A673 (cell line): ENCODE data around the gene RTN4RL1. TPM values are rescaled to one million over a fixed set of nuclear protein-coding genes. Genes with fewer than 3 reads are reported as not detected.

Experiments
- BruUV-seq: library from RNA; stranded (reverse); fragments of 400-500 nt; replicated peaks from 2 replicates; lab custom pipeline; 2021; lab: Mats Ljungman, UMichigan
- CTCF ChIA-PET: fragments of 300-600 bp; sonication (Branson Sonifier 250); formaldehyde crosslinking; loops from one replicate; lab custom pipeline; 2022; ENCODE audit warnings: antibody characterized with exemption; lab: Charles Lee
- POLR2A ChIA-PET: fragments of 300-600 bp; sonication (Branson Sonifier 250); formaldehyde crosslinking; loops from one replicate; lab custom pipeline; 2022; ENCODE audit warnings: antibody characterized with exemption; ENCODE audit not compliant: low non-redundant PET; lab: Charles Lee
- DNase-seq: peaks from one replicate; pipeline ENCODE4 v3.0.0-alpha.2; 2015; ENCODE audit warnings: low spot score
- H3K27ac ChIP-seq: fragments of 200-600 bp; sonication (generic); 2 replicates; pipeline ENCODE4 v1.5.1; 2016; ENCODE audit warnings: mixed run types, low read depth, mild to moderate bottlenecking, mixed read lengths, antibody characterized with exemption, low read length; ENCODE audit not compliant: poor library complexity, severe bottlenecking
- H3K27me3 ChIP-seq: fragments of 200-600 bp; sonication (generic); replicated peaks from 2 replicates; pipeline ENCODE4 v1.6.1; 2017; ENCODE audit warnings: mixed run types, low read depth, mild to moderate bottlenecking, mixed read lengths, antibody characterized with exemption, low read length; ENCODE audit not compliant: insufficient read depth, poor library complexity
- H3K36me3 ChIP-seq: fragments of 200-600 bp; sonication (generic); 2 replicates; pipeline ENCODE4 v1.6.1; 2016; ENCODE audit warnings: mixed run types, mild to moderate bottlenecking, mixed read lengths, antibody characterized with exemption, low read length; ENCODE audit not compliant: insufficient read depth, poor library complexity, severe bottlenecking
- H3K4me1 ChIP-seq: fragments of 200-600 bp; sonication (generic); 2 replicates; pipeline ENCODE4 v1.6.1; 2017; ENCODE audit warnings: mixed run types, mild to moderate bottlenecking, mixed read lengths, antibody characterized with exemption, low read length; ENCODE audit not compliant: insufficient read depth, poor library complexity, severe bottlenecking
- H3K4me3 ChIP-seq: fragments of 200-600 bp; sonication (generic); 2 replicates; pipeline ENCODE4 v1.5.1; 2016; ENCODE audit warnings: low read depth, mixed run types, mild to moderate bottlenecking, mixed read lengths, low read length; ENCODE audit not compliant: poor library complexity, severe bottlenecking
- H3K9me3 ChIP-seq: fragments of 200-600 bp; sonication (generic); 2 replicates; pipeline ENCODE4 v1.6.1; 2016; ENCODE audit warnings: mixed run types, low read depth, mild to moderate bottlenecking, mixed read lengths, antibody characterized with exemption, low read length; ENCODE audit not compliant: poor library complexity, severe bottlenecking
- CTCF ChIP-seq: fragments of 300-800, 200-600 bp; sonication (generic); conservative IDR thresholded peaks from 2 replicates; pipeline ENCODE4 v1.5.1; 2017; ENCODE audit warnings: low read depth, mild to moderate bottlenecking, antibody characterized with exemption, low read length, moderate library complexity, mixed read lengths
- EZH2 ChIP-seq: fragments of 200-600 bp; sonication (generic); IDR thresholded peaks from 2 replicates; pipeline ENCODE4 v1.6.1; 2017; ENCODE audit warnings: borderline replicate concordance, low read depth, mild to moderate bottlenecking, mixed read lengths, antibody characterized with exemption, low read length; ENCODE audit not compliant: poor library complexity, severe bottlenecking
- intact Hi-C: fragments of 100-400 bp; cut with micrococcal nuclease; formaldehyde crosslinking; loops from one replicate; pipeline ENCODE4 v1.10.0; 2022; ENCODE audit not compliant: unreplicated experiment
- total RNA-seq: library from RNA; stranded (reverse); gene quantifications from 2 replicates; pipeline ENCODE4 v1.2.3, GENCODE V29; 2021

The RTN4RL1 gene
- total RNA-seq, 1 experiment from 2014 or later, result 0.80 TPM

- Histone ChIP-seq H3K9me3 (no peaks in the 10 kb centered on the region), H3K36me3 (peaks cover 39% of the 10 kb centered on the region), H3K27ac (no peak overlapping the region), H3K4me3 (no peak overlapping the region), H3K27me3 (no peaks in the 10 kb centered on the region), H3K4me1 (no peaks in the 10 kb centered on the region)
- ChIA-PET CTCF (no interaction called here), POLR2A (no interaction called here)
- intact Hi-C loops, result no loop called here
- DNase-seq, result no peak
- BruUV-seq, result no TSS peak
- TF ChIP-seq EZH2 (no peak), CTCF (no peak)
Measured at GRCh38 chr17:1898872-1899271, 126.3 kb downstream of the RTN4RL1 start.

- POLR2A ChIA-PET, result no interaction called here
- H3K4me1 ChIP-seq, result no peaks in the 10 kb centered on the region
- H3K4me3 ChIP-seq, result no peak overlapping the region
- no peaks in the 10 kb centered on the region for H3K27me3 ChIP-seq
- CTCF ChIA-PET, result no interaction called here
- no TSS peak for BruUV-seq
- no peak for DNase-seq
- H3K36me3 ChIP-seq, result peaks cover 44% of the 10 kb centered on the region
- H3K9me3 ChIP-seq, result no peaks in the 10 kb centered on the region
- no peak overlapping the region for H3K27ac ChIP-seq
- TF ChIP-seq CTCF (no peak), EZH2 (no peak)
- intact Hi-C loops, result no loop called here
Measured at GRCh38 chr17:1898332-1898731, 126.8 kb downstream of the RTN4RL1 start.

DNA sequence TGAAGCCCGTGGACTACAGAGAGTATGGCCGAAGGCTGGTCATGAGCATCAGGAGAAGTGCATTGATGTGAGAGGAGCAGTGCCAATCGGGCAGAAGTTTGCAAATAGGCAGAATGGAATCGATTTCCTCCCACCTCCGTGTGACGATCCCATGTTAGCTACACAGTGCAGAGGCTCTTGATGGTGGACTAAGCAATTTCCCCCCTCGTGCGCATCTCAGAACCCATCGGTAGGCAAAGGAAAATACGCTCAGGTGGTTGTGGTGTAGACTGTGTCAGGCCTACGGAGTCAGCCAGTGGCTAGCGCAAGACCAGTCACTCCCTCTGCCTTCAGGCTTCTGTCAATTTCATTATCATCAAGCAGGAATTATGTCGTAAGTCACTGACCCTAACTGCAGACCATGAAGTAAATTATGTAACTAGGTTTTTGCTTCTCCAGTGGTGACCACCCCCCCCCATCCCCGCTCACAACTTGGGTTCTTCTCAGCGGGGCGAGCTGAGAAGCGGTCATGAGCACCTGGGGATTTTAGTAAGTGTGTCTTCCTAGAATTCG is 128.0 kb downstream of the RTN4RL1 start:
- Histone ChIP-seq H3K27me3 (no peaks in the 10 kb centered on the region), H3K9me3 (no peaks in the 10 kb centered on the region), H3K4me1 (no peaks in the 10 kb centered on the region), H3K4me3 (no peak overlapping the region), H3K36me3 (peaks cover 50% of the 10 kb centered on the region), H3K27ac (no peak overlapping the region)
- BruUV-seq, result TSS peak; percentile 89
- TF ChIP-seq EZH2 (no peak), CTCF (no peak)
- CTCF ChIA-PET, result no interaction called here
- POLR2A ChIA-PET, result no interaction called here
- no peak for DNase-seq
- intact Hi-C loops, result no loop called here
